ENCODE measurements around the gene DCN. TPM values are rescaled to one million over a fixed set of nuclear protein-coding genes. Genes with fewer than 3 reads are reported as not detected.

Gene DCN
- total RNA-seq, 1 experiment from 2014 or later = 2.0 TPM

DNA sequence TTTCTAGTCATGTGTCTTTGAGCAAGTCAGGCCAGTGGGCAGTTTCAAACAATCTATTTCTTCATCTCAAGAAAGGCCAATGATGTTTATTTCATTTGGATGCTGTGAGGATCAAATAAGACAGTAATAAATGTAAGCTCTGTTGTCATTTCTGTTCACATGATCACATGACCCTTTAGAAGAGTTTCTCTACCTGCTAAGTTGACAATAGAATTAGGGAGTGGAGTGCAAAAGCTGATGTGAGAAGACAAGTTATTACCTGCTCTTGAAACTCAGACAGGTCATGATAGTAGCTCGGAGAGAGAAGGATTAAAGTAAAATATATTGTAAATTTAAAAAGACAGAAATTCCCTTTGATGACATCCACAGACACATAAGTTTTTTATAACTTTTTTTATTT is 37.3 kb upstream of the DCN start:
- no peak overlapping the region for H3K4me3 Mint-ChIP-seq
- H3K36me3 Mint-ChIP-seq = no peaks in the 10 kb centered on the region
- no peaks in the 10 kb centered on the region for H3K27me3 Mint-ChIP-seq (ENCODE audit: low read depth)
- TF ChIP-seq, protein P1, sequence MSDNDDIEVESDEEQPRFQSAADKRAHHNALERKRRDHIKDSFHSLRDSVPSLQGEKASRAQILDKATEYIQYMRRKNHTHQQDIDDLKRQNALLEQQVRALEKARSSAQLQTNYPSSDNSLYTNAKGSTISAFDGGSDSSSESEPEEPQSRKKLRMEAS (CRISPR knock-in tag; IDR thresholded peaks at IDR 0.05) = no peak
- TF ChIP-seq MXD4 (CRISPR knock-in tag; IDR thresholded peaks at IDR 0.05; ENCODE audit: borderline replicate concordance) (no peak), PRRX2 (CRISPR knock-in tag; IDR thresholded peaks at IDR 0.05) (no peak), TEAD4 (CRISPR knock-in tag; IDR thresholded peaks at IDR 0.05) (no peak), CREM (CRISPR knock-in tag; IDR thresholded peaks at IDR 0.05) (no peak), FOXK1 (CRISPR knock-in tag; IDR thresholded peaks at IDR 0.05) (no peak)
- TF ChIP-seq, protein P2, sequence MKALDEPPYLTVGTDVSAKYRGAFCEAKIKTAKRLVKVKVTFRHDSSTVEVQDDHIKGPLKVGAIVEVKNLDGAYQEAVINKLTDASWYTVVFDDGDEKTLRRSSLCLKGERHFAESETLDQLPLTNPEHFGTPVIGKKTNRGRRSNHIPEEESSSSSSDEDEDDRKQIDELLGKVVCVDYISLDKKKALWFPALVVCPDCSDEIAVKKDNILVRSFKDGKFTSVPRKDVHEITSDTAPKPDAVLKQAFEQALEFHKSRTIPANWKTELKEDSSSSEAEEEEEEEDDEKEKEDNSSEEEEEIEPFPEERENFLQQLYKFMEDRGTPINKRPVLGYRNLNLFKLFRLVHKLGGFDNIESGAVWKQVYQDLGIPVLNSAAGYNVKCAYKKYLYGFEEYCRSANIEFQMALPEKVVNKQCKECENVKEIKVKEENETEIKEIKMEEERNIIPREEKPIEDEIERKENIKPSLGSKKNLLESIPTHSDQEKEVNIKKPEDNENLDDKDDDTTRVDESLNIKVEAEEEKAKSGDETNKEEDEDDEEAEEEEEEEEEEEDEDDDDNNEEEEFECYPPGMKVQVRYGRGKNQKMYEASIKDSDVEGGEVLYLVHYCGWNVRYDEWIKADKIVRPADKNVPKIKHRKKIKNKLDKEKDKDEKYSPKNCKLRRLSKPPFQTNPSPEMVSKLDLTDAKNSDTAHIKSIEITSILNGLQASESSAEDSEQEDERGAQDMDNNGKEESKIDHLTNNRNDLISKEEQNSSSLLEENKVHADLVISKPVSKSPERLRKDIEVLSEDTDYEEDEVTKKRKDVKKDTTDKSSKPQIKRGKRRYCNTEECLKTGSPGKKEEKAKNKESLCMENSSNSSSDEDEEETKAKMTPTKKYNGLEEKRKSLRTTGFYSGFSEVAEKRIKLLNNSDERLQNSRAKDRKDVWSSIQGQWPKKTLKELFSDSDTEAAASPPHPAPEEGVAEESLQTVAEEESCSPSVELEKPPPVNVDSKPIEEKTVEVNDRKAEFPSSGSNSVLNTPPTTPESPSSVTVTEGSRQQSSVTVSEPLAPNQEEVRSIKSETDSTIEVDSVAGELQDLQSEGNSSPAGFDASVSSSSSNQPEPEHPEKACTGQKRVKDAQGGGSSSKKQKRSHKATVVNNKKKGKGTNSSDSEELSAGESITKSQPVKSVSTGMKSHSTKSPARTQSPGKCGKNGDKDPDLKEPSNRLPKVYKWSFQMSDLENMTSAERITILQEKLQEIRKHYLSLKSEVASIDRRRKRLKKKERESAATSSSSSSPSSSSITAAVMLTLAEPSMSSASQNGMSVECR (CRISPR knock-in tag; IDR thresholded peaks at IDR 0.05; ENCODE audit: borderline replicate concordance) = no peak
- TF ChIP-seq, protein P3, sequence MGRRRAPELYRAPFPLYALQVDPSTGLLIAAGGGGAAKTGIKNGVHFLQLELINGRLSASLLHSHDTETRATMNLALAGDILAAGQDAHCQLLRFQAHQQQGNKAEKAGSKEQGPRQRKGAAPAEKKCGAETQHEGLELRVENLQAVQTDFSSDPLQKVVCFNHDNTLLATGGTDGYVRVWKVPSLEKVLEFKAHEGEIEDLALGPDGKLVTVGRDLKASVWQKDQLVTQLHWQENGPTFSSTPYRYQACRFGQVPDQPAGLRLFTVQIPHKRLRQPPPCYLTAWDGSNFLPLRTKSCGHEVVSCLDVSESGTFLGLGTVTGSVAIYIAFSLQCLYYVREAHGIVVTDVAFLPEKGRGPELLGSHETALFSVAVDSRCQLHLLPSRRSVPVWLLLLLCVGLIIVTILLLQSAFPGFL (CRISPR knock-in tag; IDR thresholded peaks at IDR 0.05; ENCODE audit: borderline replicate concordance) = no peak
- 0 out of 2 replicates have a peak, but pooled peaks cover 5% of the 10 kb centered on the region for H3K9me3 Mint-ChIP-seq
- DNase-seq (ENCODE audit: low spot score) = no peak
- ChIA-PET CTCF (no interaction called here), POLR2A (no interaction called here)
- ATAC-seq = no peak
- no peaks in the 10 kb centered on the region for H3K4me1 Mint-ChIP-seq
- no peak overlapping the region for H3K27ac Mint-ChIP-seq

DNA sequence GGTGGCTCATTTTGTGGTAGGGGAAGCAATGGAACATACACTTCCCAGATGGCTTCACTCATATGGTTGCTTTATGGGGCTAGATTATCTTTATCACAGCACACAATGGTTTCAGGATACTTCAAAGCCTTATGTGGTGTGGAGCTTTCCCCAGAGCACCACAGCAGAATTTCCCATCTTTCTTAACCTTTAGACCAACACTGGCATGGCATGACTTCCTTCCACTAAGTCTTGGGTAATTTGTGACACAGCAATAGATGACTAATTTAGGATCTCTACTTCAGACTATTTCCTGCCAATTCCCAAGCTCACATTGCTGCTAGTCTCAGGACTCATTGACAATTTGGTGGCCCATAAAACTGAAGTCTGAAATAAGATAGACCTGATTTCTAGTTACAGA is 36.9 kb upstream of the DCN start:
- TF ChIP-seq, protein P4, sequence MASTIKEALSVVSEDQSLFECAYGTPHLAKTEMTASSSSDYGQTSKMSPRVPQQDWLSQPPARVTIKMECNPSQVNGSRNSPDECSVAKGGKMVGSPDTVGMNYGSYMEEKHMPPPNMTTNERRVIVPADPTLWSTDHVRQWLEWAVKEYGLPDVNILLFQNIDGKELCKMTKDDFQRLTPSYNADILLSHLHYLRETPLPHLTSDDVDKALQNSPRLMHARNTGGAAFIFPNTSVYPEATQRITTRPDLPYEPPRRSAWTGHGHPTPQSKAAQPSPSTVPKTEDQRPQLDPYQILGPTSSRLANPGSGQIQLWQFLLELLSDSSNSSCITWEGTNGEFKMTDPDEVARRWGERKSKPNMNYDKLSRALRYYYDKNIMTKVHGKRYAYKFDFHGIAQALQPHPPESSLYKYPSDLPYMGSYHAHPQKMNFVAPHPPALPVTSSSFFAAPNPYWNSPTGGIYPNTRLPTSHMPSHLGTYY (CRISPR knock-in tag; IDR thresholded peaks at IDR 0.05) = no peak
- TF ChIP-seq JUN (CRISPR knock-in tag; IDR thresholded peaks at IDR 0.05) (no peak), ZNF396 (CRISPR knock-in tag; IDR thresholded peaks at IDR 0.05; ENCODE audit: borderline replicate concordance) (no peak), NR1H2 (CRISPR knock-in tag; IDR thresholded peaks at IDR 0.05) (no peak), PRRX2 (CRISPR knock-in tag; IDR thresholded peaks at IDR 0.05) (no peak), SMAD4 (CRISPR knock-in tag; IDR thresholded peaks at IDR 0.05) (no peak)
- TF ChIP-seq, protein P5, sequence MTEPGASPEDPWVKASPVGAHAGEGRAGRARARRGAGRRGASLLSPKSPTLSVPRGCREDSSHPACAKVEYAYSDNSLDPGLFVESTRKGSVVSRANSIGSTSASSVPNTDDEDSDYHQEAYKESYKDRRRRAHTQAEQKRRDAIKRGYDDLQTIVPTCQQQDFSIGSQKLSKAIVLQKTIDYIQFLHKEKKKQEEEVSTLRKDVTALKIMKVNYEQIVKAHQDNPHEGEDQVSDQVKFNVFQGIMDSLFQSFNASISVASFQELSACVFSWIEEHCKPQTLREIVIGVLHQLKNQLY (CRISPR knock-in tag; IDR thresholded peaks at IDR 0.05) = no peak
- TF ChIP-seq, protein P6, sequence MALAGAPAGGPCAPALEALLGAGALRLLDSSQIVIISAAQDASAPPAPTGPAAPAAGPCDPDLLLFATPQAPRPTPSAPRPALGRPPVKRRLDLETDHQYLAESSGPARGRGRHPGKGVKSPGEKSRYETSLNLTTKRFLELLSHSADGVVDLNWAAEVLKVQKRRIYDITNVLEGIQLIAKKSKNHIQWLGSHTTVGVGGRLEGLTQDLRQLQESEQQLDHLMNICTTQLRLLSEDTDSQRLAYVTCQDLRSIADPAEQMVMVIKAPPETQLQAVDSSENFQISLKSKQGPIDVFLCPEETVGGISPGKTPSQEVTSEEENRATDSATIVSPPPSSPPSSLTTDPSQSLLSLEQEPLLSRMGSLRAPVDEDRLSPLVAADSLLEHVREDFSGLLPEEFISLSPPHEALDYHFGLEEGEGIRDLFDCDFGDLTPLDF (CRISPR knock-in tag; IDR thresholded peaks at IDR 0.05) = no peak
- no peaks in the 10 kb centered on the region for H3K27me3 Mint-ChIP-seq (ENCODE audit: low read depth)
- CTCF ChIA-PET = no interaction called here
- no peaks in the 10 kb centered on the region for H3K4me1 Mint-ChIP-seq
- H3K36me3 Mint-ChIP-seq = no peaks in the 10 kb centered on the region
- no peak overlapping the region for H3K4me3 Mint-ChIP-seq
- H3K9me3 Mint-ChIP-seq = 0 out of 2 replicates have a peak, but pooled peaks cover 5% of the 10 kb centered on the region
- no peak for DNase-seq (ENCODE audit: low spot score)
- POLR2A ChIA-PET = no interaction called here
- ATAC-seq = no peak
- no peak overlapping the region for H3K27ac Mint-ChIP-seq

Measured in WTC11 (cell line).